ENCODE results near the gene OR1L8. TPM values are rescaled to one million over a fixed set of nuclear protein-coding genes. Genes with fewer than 3 reads are reported as not detected.

Gene OR1L8
- total RNA-seq, 4 donors from 2014 or later, result not detected

GRCh38 chr9:122605691-122606090 lies 22.5 kb upstream of the OR1L8 start:
- no peaks in the 10 kb centered on the region for H3K4me1 ChIP-seq
- H3K27me3 ChIP-seq, result no peaks in the 10 kb centered on the region
- intact Hi-C loops (cut with DNase I; ENCODE audit: low total_unique reads) (no loop called here), in situ Hi-C loops (cut with MboI; ENCODE audit: low pct_ligation_motif_present in 1 of 4, low pct_unique_long_range_greater_than_20kb in 1 of 4, low sequenced_read_pairs in 3 of 4) (no loop called here)
- TF ChIP-seq CTCF (IDR thresholded peaks at IDR 0.05), result no peak
- no peak for TF ChIP-seq POLR2AphosphoS5 (IDR thresholded peaks at IDR 0.05)
- TF ChIP-seq POLR2A (IDR thresholded peaks at IDR 0.05), result no peak
- no peak for TF ChIP-seq EP300 (IDR thresholded peaks at IDR 0.05; ENCODE audit: low read depth)
- WGBS, 2 donors (ENCODE audit: low coverage in 1 of 2), result 22 to 71% methylated on average over 1 of the region's 1 CpG
- no peaks in the 10 kb centered on the region for H3K9me3 ChIP-seq
- no peak for DNase-seq
- H3K36me3 ChIP-seq, result no peaks in the 10 kb centered on the region
- no peak overlapping the region for H3K4me3 ChIP-seq
- no peak overlapping the region for H3K27ac ChIP-seq

- TF ChIP-seq POLR2A (IDR thresholded peaks at IDR 0.05), result no peak
- TF ChIP-seq EP300 (IDR thresholded peaks at IDR 0.05; ENCODE audit: low read depth), result no peak
- TF ChIP-seq CTCF (IDR thresholded peaks at IDR 0.05), result no peak
- TF ChIP-seq POLR2AphosphoS5 (IDR thresholded peaks at IDR 0.05), result no peak
- Histone ChIP-seq H3K9me3 (no peaks in the 10 kb centered on the region), H3K27ac (no peak overlapping the region), H3K4me1 (no peaks in the 10 kb centered on the region), H3K36me3 (no peaks in the 10 kb centered on the region), H3K4me3 (no peak overlapping the region), H3K27me3 (no peaks in the 10 kb centered on the region)
- in situ Hi-C loops (cut with MboI; ENCODE audit: low pct_ligation_motif_present in 1 of 4, low pct_unique_long_range_greater_than_20kb in 1 of 4, low sequenced_read_pairs in 3 of 4), result no loop called here
- intact Hi-C loops (cut with DNase I; ENCODE audit: low total_unique reads), result no loop called here
- no peak for DNase-seq
- WGBS, 2 donors (ENCODE audit: low coverage in 1 of 2), result 82 to 84% methylated on average over 3 of the region's 3 CpGs
Measured at GRCh38 chr9:122580360-122580759, 2.8 kb downstream of the OR1L8 start.

GRCh38 chr9:122579874-122580273 lies 3.3 kb downstream of the OR1L8 start:
- intact Hi-C loops (cut with DNase I; ENCODE audit: low total_unique reads), result no loop called here
- H3K9me3 ChIP-seq, result no peaks in the 10 kb centered on the region

GRCh38 chr9:122572456-122572855 lies 10.7 kb downstream of the OR1L8 start:
- 35 to 45% methylated on average over 2 of the region's 2 CpGs for WGBS, 2 donors (ENCODE audit: low coverage in 1 of 2)

More at GRCh38 chr9:122579874-122580273, 3.3 kb downstream of the OR1L8 start:
- Histone ChIP-seq H3K4me3 (no peak overlapping the region), H3K27me3 (no peaks in the 10 kb centered on the region), H3K36me3 (no peaks in the 10 kb centered on the region), H3K27ac (no peak overlapping the region), H3K4me1 (no peaks in the 10 kb centered on the region)
- in situ Hi-C loops (cut with MboI; ENCODE audit: low pct_ligation_motif_present in 1 of 4, low pct_unique_long_range_greater_than_20kb in 1 of 4, low sequenced_read_pairs in 3 of 4), result no loop called here
- DNase-seq, result no peak
- TF ChIP-seq POLR2AphosphoS5 (IDR thresholded peaks at IDR 0.05), result no peak
- TF ChIP-seq EP300 (IDR thresholded peaks at IDR 0.05; ENCODE audit: low read depth), result no peak
- TF ChIP-seq CTCF (IDR thresholded peaks at IDR 0.05), result no peak
- no peak for TF ChIP-seq POLR2A (IDR thresholded peaks at IDR 0.05)
- WGBS, 2 donors (ENCODE audit: low coverage in 1 of 2), result 75 to 81% methylated on average over 5 of the region's 5 CpGs

More at GRCh38 chr9:122572456-122572855, 10.7 kb downstream of the OR1L8 start:
- TF ChIP-seq CTCF (IDR thresholded peaks at IDR 0.05) (no peak), POLR2A (IDR thresholded peaks at IDR 0.05) (no peak)
- Histone ChIP-seq H3K4me3 (no peak overlapping the region), H3K36me3 (no peaks in the 10 kb centered on the region), H3K27me3 (no peaks in the 10 kb centered on the region), H3K9me3 (no peaks in the 10 kb centered on the region), H3K27ac (no peak overlapping the region), H3K4me1 (no peaks in the 10 kb centered on the region)
- in situ Hi-C loops (cut with MboI; ENCODE audit: low pct_ligation_motif_present in 1 of 4, low pct_unique_long_range_greater_than_20kb in 1 of 4, low sequenced_read_pairs in 3 of 4), result no loop called here
- DNase-seq, result no peak
- intact Hi-C loops (cut with DNase I; ENCODE audit: low total_unique reads), result no loop called here

Data from transverse colon (tissue), 4 donors.